ENCODE results near the gene SELENOI. TPM values are rescaled to one million over a fixed set of nuclear protein-coding genes. Genes with fewer than 3 reads are reported as not detected.

Gene SELENOI
- polyA plus RNA-seq, 1 donor (not counting 4 experiments of a cell fraction or from before 2014, with no cell fraction given), result 38.1 TPM

- Histone ChIP-seq H3K27ac (ENCODE audit: control insufficient read depth, insufficient read depth, low read length) (no peak overlapping the region), H2AFZ (ENCODE audit: control insufficient read depth, low read length) (no peak overlapping the region), H3K79me2 (ENCODE audit: control insufficient read depth, insufficient read depth, low read length) (no peaks in the 10 kb centered on the region), H3K4me1 (ENCODE audit: control insufficient read depth, extremely low read depth, insufficient read depth, low read length) (no peaks in the 10 kb centered on the region), H3K9ac (ENCODE audit: control insufficient read depth, extremely low read depth, insufficient read depth, low read length) (no peak overlapping the region), H3K9me3 (ENCODE audit: control insufficient read depth, low read depth, low read length) (no peaks in the 10 kb centered on the region), H3K36me3 (ENCODE audit: control insufficient read depth in 2 of 2, extremely low read depth in 1 of 2, insufficient read depth in 2 of 2, low read length in 2 of 2) (no peaks in the 10 kb centered on the region), H3K9me1 (ENCODE audit: control insufficient read depth, extremely low read depth, insufficient read depth, low read length) (no peaks in the 10 kb centered on the region), H3K27me3 (ENCODE audit: control insufficient read depth, extremely low read depth, insufficient read depth, low read length) (peaks cover 5% of the 10 kb centered on the region), H3K4me3 (ENCODE audit: control insufficient read depth in 2 of 3, extremely low read depth in 1 of 3, insufficient read depth in 2 of 3, low read depth in 1 of 3, low read length in 3 of 3) (no peak overlapping the region), H4K20me1 (ENCODE audit: control insufficient read depth, extremely low read depth, insufficient read depth, low read length) (no peaks in the 10 kb centered on the region), H3K4me2 (ENCODE audit: control insufficient read depth, extremely low read depth, insufficient read depth, low read depth, low read length) (no peak overlapping the region)
- FAIRE-seq (no peak), DNase-seq (ENCODE audit: low read depth, low spot score) (no peak)
- no peak for TF ChIP-seq EZH2 (IDR thresholded peaks at IDR 0.05; ENCODE audit: low read length)
- TF ChIP-seq, protein P1, sequence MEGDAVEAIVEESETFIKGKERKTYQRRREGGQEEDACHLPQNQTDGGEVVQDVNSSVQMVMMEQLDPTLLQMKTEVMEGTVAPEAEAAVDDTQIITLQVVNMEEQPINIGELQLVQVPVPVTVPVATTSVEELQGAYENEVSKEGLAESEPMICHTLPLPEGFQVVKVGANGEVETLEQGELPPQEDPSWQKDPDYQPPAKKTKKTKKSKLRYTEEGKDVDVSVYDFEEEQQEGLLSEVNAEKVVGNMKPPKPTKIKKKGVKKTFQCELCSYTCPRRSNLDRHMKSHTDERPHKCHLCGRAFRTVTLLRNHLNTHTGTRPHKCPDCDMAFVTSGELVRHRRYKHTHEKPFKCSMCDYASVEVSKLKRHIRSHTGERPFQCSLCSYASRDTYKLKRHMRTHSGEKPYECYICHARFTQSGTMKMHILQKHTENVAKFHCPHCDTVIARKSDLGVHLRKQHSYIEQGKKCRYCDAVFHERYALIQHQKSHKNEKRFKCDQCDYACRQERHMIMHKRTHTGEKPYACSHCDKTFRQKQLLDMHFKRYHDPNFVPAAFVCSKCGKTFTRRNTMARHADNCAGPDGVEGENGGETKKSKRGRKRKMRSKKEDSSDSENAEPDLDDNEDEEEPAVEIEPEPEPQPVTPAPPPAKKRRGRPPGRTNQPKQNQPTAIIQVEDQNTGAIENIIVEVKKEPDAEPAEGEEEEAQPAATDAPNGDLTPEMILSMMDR (optimal IDR thresholded peaks at IDR 0.05 in 1 of 3, IDR thresholded peaks at IDR 0.05 in 1 of 3, conservative IDR thresholded peaks at IDR 0.05 in 1 of 3; ENCODE audit: extremely low read depth in 1 of 3, insufficient read depth in 2 of 3, low read length in 3 of 3), result no peak
- dilution Hi-C loops (cut with MboI; ENCODE audit: extremely low pct_ligation_motif_present, low sequenced_read_pairs), result no loop called here
Observed at GRCh38 chr2:26438526-26438925, 92.6 kb downstream of the SELENOI start.

GRCh38 chr2:26438926-26439325 lies 93.0 kb downstream of the SELENOI start:
- H3K4me3 ChIP-seq (ENCODE audit: control insufficient read depth in 2 of 3, extremely low read depth in 1 of 3, insufficient read depth in 2 of 3, low read depth in 1 of 3, low read length in 3 of 3), result no peak overlapping the region
- no peak for DNase-seq (ENCODE audit: low read depth, low spot score)
- dilution Hi-C loops (cut with MboI; ENCODE audit: extremely low pct_ligation_motif_present, low sequenced_read_pairs), result no loop called here
- no peaks in the 10 kb centered on the region for H3K36me3 ChIP-seq (ENCODE audit: control insufficient read depth in 2 of 2, extremely low read depth in 1 of 2, insufficient read depth in 2 of 2, low read length in 2 of 2)
- no peak overlapping the region for H2AFZ ChIP-seq (ENCODE audit: control insufficient read depth, low read length)
- no peaks in the 10 kb centered on the region for H3K79me2 ChIP-seq (ENCODE audit: control insufficient read depth, insufficient read depth, low read length)
- H3K4me1 ChIP-seq (ENCODE audit: control insufficient read depth, extremely low read depth, insufficient read depth, low read length), result no peaks in the 10 kb centered on the region
- no peaks in the 10 kb centered on the region for H3K9me3 ChIP-seq (ENCODE audit: control insufficient read depth, low read depth, low read length)
- H3K9me1 ChIP-seq (ENCODE audit: control insufficient read depth, extremely low read depth, insufficient read depth, low read length), result no peaks in the 10 kb centered on the region
- no peaks in the 10 kb centered on the region for H4K20me1 ChIP-seq (ENCODE audit: control insufficient read depth, extremely low read depth, insufficient read depth, low read length)
- TF ChIP-seq, protein P1 (optimal IDR thresholded peaks at IDR 0.05 in 1 of 3, IDR thresholded peaks at IDR 0.05 in 1 of 3, conservative IDR thresholded peaks at IDR 0.05 in 1 of 3; ENCODE audit: extremely low read depth in 1 of 3, insufficient read depth in 2 of 3, low read length in 3 of 3), result no peak
- TF ChIP-seq EZH2 (IDR thresholded peaks at IDR 0.05; ENCODE audit: low read length), result no peak
- no peak overlapping the region for H3K27ac ChIP-seq (ENCODE audit: control insufficient read depth, insufficient read depth, low read length)
- peaks cover 3% of the 10 kb centered on the region for H3K27me3 ChIP-seq (ENCODE audit: control insufficient read depth, extremely low read depth, insufficient read depth, low read length)
- H3K4me2 ChIP-seq (ENCODE audit: control insufficient read depth, extremely low read depth, insufficient read depth, low read depth, low read length), result no peak overlapping the region
- no peak for FAIRE-seq
- no peak overlapping the region for H3K9ac ChIP-seq (ENCODE audit: control insufficient read depth, extremely low read depth, insufficient read depth, low read length)

Data from keratinocyte (primary cell).